ENCODE results near the gene SRGAP1. TPM values are rescaled to one million over a fixed set of nuclear protein-coding genes. Genes with fewer than 3 reads are reported as not detected.

The SRGAP1 gene
- total RNA-seq, 1 experiment from 2014 or later = 26.8 TPM

DNA sequence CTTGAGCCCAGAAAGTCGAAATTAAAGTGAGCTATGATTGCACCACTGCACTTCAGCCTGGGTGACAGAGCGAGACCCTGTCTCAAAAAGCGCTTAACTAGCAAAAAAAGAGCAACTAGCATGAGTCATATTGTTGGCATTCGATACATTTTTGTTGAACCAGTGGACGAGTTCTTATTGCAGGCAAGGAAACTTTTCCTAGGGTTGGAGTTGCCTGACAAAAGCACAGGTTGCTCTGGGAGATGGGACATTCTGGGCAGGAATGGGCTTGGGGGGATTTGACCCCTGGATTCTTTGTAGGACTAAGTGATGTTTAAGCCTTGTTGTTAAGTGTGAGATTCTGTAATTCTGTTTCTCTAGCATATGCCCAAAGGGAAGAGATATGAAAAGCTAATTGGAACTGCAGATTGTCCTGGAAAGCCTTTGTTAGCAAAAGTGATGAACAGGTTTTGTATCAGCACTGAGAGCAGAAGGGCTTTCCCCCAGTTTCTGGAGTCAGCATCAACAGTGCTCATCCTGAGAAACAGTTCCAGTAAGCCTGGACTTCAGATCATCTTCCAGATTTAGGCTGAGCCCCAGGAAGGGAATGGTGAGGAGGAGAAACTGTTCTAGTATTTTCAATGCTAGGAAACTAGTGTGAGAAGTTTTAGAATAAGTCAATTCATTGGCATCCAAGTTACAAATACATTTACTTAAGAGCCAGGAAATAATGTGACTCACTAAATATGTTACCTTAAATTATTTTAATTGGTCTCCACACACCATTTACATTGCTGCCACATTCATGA, 123.1 kb downstream of the SRGAP1 start:
- TF ChIP-seq, protein P1, sequence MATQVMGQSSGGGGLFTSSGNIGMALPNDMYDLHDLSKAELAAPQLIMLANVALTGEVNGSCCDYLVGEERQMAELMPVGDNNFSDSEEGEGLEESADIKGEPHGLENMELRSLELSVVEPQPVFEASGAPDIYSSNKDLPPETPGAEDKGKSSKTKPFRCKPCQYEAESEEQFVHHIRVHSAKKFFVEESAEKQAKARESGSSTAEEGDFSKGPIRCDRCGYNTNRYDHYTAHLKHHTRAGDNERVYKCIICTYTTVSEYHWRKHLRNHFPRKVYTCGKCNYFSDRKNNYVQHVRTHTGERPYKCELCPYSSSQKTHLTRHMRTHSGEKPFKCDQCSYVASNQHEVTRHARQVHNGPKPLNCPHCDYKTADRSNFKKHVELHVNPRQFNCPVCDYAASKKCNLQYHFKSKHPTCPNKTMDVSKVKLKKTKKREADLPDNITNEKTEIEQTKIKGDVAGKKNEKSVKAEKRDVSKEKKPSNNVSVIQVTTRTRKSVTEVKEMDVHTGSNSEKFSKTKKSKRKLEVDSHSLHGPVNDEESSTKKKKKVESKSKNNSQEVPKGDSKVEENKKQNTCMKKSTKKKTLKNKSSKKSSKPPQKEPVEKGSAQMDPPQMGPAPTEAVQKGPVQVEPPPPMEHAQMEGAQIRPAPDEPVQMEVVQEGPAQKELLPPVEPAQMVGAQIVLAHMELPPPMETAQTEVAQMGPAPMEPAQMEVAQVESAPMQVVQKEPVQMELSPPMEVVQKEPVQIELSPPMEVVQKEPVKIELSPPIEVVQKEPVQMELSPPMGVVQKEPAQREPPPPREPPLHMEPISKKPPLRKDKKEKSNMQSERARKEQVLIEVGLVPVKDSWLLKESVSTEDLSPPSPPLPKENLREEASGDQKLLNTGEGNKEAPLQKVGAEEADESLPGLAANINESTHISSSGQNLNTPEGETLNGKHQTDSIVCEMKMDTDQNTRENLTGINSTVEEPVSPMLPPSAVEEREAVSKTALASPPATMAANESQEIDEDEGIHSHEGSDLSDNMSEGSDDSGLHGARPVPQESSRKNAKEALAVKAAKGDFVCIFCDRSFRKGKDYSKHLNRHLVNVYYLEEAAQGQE (IDR thresholded peaks at IDR 0.05; ENCODE audit: insufficient read depth in 1 of 2, low read depth in 2 of 2, low read length in 1 of 2) = no peak
- no peak for TF ChIP-seq TCF7L2 (IDR thresholded peaks at IDR 0.05; ENCODE audit: low read depth, low read length)
- no peak for TF ChIP-seq SIN3A (IDR thresholded peaks at IDR 0.05; ENCODE audit: borderline replicate concordance, insufficient read depth, low read depth, low read length)
- 0 out of 2 replicates have a peak, but pooled peaks have one; percentile 30 for ATAC-seq
- CTCF ChIA-PET = no interaction called here
- Histone ChIP-seq H3K9me3 (ENCODE audit: control insufficient read depth, insufficient read depth, low read depth, low read length) (no peaks in the 10 kb centered on the region), H3K27ac (ENCODE audit: low read length) (no peak overlapping the region; the same call in 1 of the 2 replicates), H3K27me3 (ENCODE audit: control insufficient read depth, insufficient read depth, low read length) (no peaks in the 10 kb centered on the region), H3K4me3 (ENCODE audit: low read depth in 2 of 2, low read length in 2 of 2) (no peak overlapping the region), H3K4me1 (ENCODE audit: control insufficient read depth, insufficient read depth, low read length) (peaks cover 9% of the 10 kb centered on the region), H3K36me3 (ENCODE audit: control insufficient read depth, insufficient read depth, low read length) (no peaks in the 10 kb centered on the region)
- no TSS peak for BruUV-seq (replicated peaks)
- intact Hi-C loops (cut with micrococcal nuclease; ENCODE audit: unreplicated experiment) (no loop called here), in situ Hi-C loops (cut with HindIII; ENCODE audit: low pct_unique_long_range_greater_than_20kb, low sequenced_read_pairs) (no loop called here)
- DNase-seq (ENCODE audit: low read depth, low spot score) = no peak
- POLR2A ChIA-PET = no interaction called here

DNA sequence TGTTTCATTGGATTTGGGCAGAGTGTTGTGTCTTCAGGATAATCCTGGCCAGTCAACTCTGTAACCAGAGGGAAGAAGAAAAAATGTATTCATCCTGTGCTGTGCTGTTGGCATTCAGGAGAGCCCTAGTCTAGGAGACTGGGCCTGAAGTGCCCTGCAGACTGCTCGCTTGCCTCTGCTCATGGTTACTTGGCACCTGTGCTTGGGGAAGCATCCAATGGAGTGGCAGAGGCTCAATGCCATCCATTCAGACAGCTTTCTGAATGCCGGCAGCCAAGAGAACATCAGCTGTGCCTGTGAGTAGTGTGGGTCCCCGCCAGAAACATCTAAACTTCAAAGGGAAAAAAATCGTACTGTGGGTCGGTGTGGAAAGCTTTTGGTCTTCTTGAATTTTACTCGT, 124.2 kb downstream of the SRGAP1 start:
- no peak overlapping the region; the same call in 1 of the 2 replicates for H3K27ac ChIP-seq (ENCODE audit: low read length)
- no peaks in the 10 kb centered on the region for H3K27me3 ChIP-seq (ENCODE audit: control insufficient read depth, insufficient read depth, low read length)
- TF ChIP-seq SIN3A (IDR thresholded peaks at IDR 0.05; ENCODE audit: borderline replicate concordance, insufficient read depth, low read depth, low read length) (no peak), TCF7L2 (IDR thresholded peaks at IDR 0.05; ENCODE audit: low read depth, low read length) (no peak), POLR2AphosphoS5 (IDR thresholded peaks at IDR 0.05; ENCODE audit: low read depth, low read length) (no peak)
- TF ChIP-seq, protein P1 (IDR thresholded peaks at IDR 0.05; ENCODE audit: insufficient read depth in 1 of 2, low read depth in 2 of 2, low read length in 1 of 2) = no peak
- TF ChIP-seq, protein P2, sequence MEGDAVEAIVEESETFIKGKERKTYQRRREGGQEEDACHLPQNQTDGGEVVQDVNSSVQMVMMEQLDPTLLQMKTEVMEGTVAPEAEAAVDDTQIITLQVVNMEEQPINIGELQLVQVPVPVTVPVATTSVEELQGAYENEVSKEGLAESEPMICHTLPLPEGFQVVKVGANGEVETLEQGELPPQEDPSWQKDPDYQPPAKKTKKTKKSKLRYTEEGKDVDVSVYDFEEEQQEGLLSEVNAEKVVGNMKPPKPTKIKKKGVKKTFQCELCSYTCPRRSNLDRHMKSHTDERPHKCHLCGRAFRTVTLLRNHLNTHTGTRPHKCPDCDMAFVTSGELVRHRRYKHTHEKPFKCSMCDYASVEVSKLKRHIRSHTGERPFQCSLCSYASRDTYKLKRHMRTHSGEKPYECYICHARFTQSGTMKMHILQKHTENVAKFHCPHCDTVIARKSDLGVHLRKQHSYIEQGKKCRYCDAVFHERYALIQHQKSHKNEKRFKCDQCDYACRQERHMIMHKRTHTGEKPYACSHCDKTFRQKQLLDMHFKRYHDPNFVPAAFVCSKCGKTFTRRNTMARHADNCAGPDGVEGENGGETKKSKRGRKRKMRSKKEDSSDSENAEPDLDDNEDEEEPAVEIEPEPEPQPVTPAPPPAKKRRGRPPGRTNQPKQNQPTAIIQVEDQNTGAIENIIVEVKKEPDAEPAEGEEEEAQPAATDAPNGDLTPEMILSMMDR (IDR thresholded peaks at IDR 0.05) = no peak
- ChIA-PET POLR2A (no interaction called here), CTCF (no interaction called here)
- H3K4me1 ChIP-seq (ENCODE audit: control insufficient read depth, insufficient read depth, low read length) = peaks cover 9% of the 10 kb centered on the region
- BruUV-seq (replicated peaks) = no TSS peak
- in situ Hi-C loops (cut with HindIII; ENCODE audit: low pct_unique_long_range_greater_than_20kb, low sequenced_read_pairs) = no loop called here
- H3K9me3 ChIP-seq (ENCODE audit: control insufficient read depth, insufficient read depth, low read depth, low read length) = no peaks in the 10 kb centered on the region
- H3K36me3 ChIP-seq (ENCODE audit: control insufficient read depth, insufficient read depth, low read length) = no peaks in the 10 kb centered on the region
- ATAC-seq = no peak
- no peak overlapping the region for H3K4me3 ChIP-seq (ENCODE audit: low read depth in 2 of 2, low read length in 2 of 2)
- no peak for DNase-seq (ENCODE audit: low read depth, low spot score)
- intact Hi-C loops (cut with micrococcal nuclease; ENCODE audit: unreplicated experiment) = no loop called here
